HepG2 (cell line): ENCODE measurements around the gene MSANTD1. TPM values are rescaled to one million over a fixed set of nuclear protein-coding genes. Genes with fewer than 3 reads are reported as not detected.
A peak's percentile ranks its signal among the peaks of the same experiment; 100 is the strongest.

ENCODE experiments used
- CENPT ChIP-seq: sonication (generic); formaldehyde crosslinking; IDR thresholded peaks from 2 replicates; pipeline ENCODE4 v1.8.0; 2022; ENCODE audit warnings: low read depth, mild to moderate bottlenecking, moderate library complexity, missing genetic modification reagents
- GATA4 ChIP-seq: sonication (generic); IDR thresholded peaks from 2 replicates; pipeline ENCODE4 v1.6.1; 2016; ENCODE audit warnings: antibody characterized with exemption, low read depth, borderline replicate concordance
- GPBP1L1 ChIP-seq: sonication (generic); formaldehyde crosslinking; IDR thresholded peaks from 2 replicates; pipeline ENCODE4 v1.5.0; 2020; ENCODE audit warnings: mild to moderate bottlenecking, missing genetic modification reagents
- HOXA7 ChIP-seq: sonication (generic); formaldehyde crosslinking; IDR thresholded peaks from 2 replicates; pipeline ENCODE4 v1.8.1; 2022; ENCODE audit warnings: mild to moderate bottlenecking, missing genetic modification reagents, moderate library complexity
- ISX ChIP-seq: sonication (generic); formaldehyde crosslinking; conservative IDR thresholded peaks from 2 replicates; pipeline ENCODE4 v1.5.0; 2020; ENCODE audit warnings: missing genetic modification reagents
- KDM3A ChIP-seq: IDR thresholded peaks from 2 replicates; pipeline ENCODE4 v1.6.1; 2018; ENCODE audit warnings: low read depth, missing compliant biosample characterization
- MED1 ChIP-seq: sonication (generic); formaldehyde crosslinking; IDR thresholded peaks from 2 replicates; pipeline ENCODE4 v1.4.0; 2020; ENCODE audit warnings: missing genetic modification reagents
- PBX3 ChIP-seq: sonication (generic); formaldehyde crosslinking; IDR thresholded peaks from 2 replicates; pipeline ENCODE4 v1.8.1; 2023; ENCODE audit warnings: missing genetic modification reagents, inconsistent platforms, borderline replicate concordance
- RFXAP ChIP-seq: sonication (generic); formaldehyde crosslinking; IDR thresholded peaks from 2 replicates; pipeline ENCODE4 v1.4.0; 2020; ENCODE audit warnings: missing genetic modification reagents, borderline replicate concordance
- TARDBP ChIP-seq: sonication (generic); formaldehyde crosslinking; IDR thresholded peaks from 2 replicates; pipeline ENCODE4 v1.8.0; 2022; ENCODE audit warnings: mild to moderate bottlenecking, missing genetic modification reagents
- ZBTB39 ChIP-seq: sonication (generic); formaldehyde crosslinking; IDR thresholded peaks from 2 replicates; pipeline ENCODE4 v1.5.0; 2020; ENCODE audit warnings: missing genetic modification reagents
- ZNF30 ChIP-seq: sonication (generic); formaldehyde crosslinking; IDR thresholded peaks from 2 replicates; pipeline ENCODE4 v1.5.0; 2020; ENCODE audit warnings: mild to moderate bottlenecking, missing genetic modification reagents
- ZNF558 ChIP-seq: sonication (generic); formaldehyde crosslinking; IDR thresholded peaks from 2 replicates; pipeline ENCODE4 v1.9.0; 2022; ENCODE audit warnings: mild to moderate bottlenecking, missing genetic modification reagents, borderline replicate concordance
- ZNF563 ChIP-seq: sonication (generic); formaldehyde crosslinking; IDR thresholded peaks from 2 replicates; pipeline ENCODE4 v1.8.0; 2022; ENCODE audit warnings: mild to moderate bottlenecking, moderate library complexity, missing genetic modification reagents
- ZNF607 ChIP-seq: sonication (generic); formaldehyde crosslinking; IDR thresholded peaks from 2 replicates; pipeline ENCODE4 v1.5.1; 2020; ENCODE audit warnings: missing genetic modification reagents, mild to moderate bottlenecking, borderline replicate concordance
- ZNF614 ChIP-seq: IDR thresholded peaks from 2 replicates; pipeline ENCODE4 v1.6.1; 2018; ENCODE audit warnings: missing biosample characterization, missing genetic modification reagents, inconsistent platforms, borderline replicate concordance
- ZNF660 ChIP-seq: sonication (generic); formaldehyde crosslinking; IDR thresholded peaks from 2 replicates; pipeline ENCODE4 v1.5.1; 2020; ENCODE audit warnings: mild to moderate bottlenecking, low read depth, missing genetic modification reagents, borderline replicate concordance
- ZNF773 ChIP-seq: sonication (generic); formaldehyde crosslinking; IDR thresholded peaks from 2 replicates; pipeline ENCODE4 v1.4.0; 2020; ENCODE audit warnings: missing genetic modification reagents, borderline replicate concordance
- polyA plus RNA-seq, 8 experiments: library from polyadenylated mRNA; depleted of rRNA in 3 of 8; stranded (reverse) in 7 of 8; unstranded in 1 of 8; fragments of >200 nt; fragmentation: Illumina TruSeq in 4 of 8; extraction: Trizol in 4 of 8; gene quantifications; 2 replicates each; pipeline versions ENCODE4 v1.2.1 to v1.2.3, GENCODE V29; 2011 to 2016; ENCODE audit warnings: low read depth in 4 of 8, missing spikeins in 1 of 8, mixed read lengths in 1 of 8; ENCODE audit not compliant: insufficient read depth in 1 of 8
- total RNA-seq, 5 experiments: library from RNA; depleted of rRNA; stranded (reverse); fragments of >200 nt; fragmentation: Illumina TruSeq; extraction: Trizol; gene quantifications; 2 replicates each; pipeline ENCODE4 v1.2.3, GENCODE V29; 2016; ENCODE audit warnings: low read depth in 1 of 5
- TF ChIP-seq, protein P1 (sequence below): sonication (generic); formaldehyde crosslinking; IDR thresholded peaks from 2 replicates; pipeline ENCODE4 v1.4.0; 2020; ENCODE audit warnings: mild to moderate bottlenecking, missing genetic modification reagents
- TF ChIP-seq, protein P2 (sequence below): IDR thresholded peaks from 2 replicates; pipeline ENCODE4 v1.6.1; 2016; ENCODE audit warnings: mild to moderate bottlenecking

Gene MSANTD1
- total and polyA plus RNA-seq, 2 of the 13 experiments (the other 11 are each of a cell fraction or from before 2014, with no cell fraction given) = 0.22 to 0.40 TPM

DNA sequence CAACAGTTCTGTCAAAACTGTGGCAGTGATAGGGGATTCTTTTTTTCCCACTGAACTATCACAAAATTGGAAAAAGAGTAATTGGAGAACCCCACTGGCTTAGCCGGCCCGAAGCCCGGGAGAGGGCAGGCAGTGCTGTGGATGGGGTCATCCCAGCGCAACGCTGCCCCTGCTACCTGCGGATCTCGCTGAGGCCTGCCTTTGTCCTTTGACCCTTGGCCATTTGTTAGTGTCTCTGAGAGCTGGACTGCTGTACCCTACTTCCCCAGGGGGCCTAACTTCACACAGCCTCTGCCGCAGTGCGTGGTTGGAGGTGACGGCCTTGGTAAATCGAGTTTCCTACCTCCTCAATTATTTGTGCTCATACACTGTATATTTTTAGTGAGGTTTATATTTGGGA, 43.0 kb upstream of the MSANTD1 start (continued):
- TF ChIP-seq, protein P1, sequence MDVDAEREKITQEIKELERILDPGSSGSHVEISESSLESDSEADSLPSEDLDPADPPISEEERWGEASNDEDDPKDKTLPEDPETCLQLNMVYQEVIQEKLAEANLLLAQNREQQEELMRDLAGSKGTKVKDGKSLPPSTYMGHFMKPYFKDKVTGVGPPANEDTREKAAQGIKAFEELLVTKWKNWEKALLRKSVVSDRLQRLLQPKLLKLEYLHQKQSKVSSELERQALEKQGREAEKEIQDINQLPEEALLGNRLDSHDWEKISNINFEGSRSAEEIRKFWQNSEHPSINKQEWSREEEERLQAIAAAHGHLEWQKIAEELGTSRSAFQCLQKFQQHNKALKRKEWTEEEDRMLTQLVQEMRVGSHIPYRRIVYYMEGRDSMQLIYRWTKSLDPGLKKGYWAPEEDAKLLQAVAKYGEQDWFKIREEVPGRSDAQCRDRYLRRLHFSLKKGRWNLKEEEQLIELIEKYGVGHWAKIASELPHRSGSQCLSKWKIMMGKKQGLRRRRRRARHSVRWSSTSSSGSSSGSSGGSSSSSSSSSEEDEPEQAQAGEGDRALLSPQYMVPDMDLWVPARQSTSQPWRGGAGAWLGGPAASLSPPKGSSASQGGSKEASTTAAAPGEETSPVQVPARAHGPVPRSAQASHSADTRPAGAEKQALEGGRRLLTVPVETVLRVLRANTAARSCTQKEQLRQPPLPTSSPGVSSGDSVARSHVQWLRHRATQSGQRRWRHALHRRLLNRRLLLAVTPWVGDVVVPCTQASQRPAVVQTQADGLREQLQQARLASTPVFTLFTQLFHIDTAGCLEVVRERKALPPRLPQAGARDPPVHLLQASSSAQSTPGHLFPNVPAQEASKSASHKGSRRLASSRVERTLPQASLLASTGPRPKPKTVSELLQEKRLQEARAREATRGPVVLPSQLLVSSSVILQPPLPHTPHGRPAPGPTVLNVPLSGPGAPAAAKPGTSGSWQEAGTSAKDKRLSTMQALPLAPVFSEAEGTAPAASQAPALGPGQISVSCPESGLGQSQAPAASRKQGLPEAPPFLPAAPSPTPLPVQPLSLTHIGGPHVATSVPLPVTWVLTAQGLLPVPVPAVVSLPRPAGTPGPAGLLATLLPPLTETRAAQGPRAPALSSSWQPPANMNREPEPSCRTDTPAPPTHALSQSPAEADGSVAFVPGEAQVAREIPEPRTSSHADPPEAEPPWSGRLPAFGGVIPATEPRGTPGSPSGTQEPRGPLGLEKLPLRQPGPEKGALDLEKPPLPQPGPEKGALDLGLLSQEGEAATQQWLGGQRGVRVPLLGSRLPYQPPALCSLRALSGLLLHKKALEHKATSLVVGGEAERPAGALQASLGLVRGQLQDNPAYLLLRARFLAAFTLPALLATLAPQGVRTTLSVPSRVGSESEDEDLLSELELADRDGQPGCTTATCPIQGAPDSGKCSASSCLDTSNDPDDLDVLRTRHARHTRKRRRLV (CRISPR knock-in tag) = no peak
- TF ChIP-seq ZNF607 = no peak
- TF ChIP-seq, protein P2, sequence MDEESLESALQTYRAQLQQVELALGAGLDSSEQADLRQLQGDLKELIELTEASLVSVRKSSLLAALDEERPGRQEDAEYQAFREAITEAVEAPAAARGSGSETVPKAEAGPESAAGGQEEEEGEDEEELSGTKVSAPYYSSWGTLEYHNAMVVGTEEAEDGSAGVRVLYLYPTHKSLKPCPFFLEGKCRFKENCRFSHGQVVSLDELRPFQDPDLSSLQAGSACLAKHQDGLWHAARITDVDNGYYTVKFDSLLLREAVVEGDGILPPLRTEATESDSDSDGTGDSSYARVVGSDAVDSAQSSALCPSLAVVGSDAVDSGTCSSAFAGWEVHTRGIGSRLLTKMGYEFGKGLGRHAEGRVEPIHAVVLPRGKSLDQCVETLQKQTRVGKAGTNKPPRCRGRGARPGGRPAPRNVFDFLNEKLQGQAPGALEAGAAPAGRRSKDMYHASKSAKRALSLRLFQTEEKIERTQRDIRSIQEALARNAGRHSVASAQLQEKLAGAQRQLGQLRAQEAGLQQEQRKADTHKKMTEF (CRISPR knock-in tag) = peak; percentile 68
- TF ChIP-seq ZNF660 (CRISPR knock-in tag) = no peak
- no peak for TF ChIP-seq ZNF558
- TF ChIP-seq ZNF30 = no peak
- no peak for TF ChIP-seq GPBP1L1 (CRISPR knock-in tag)
- no peak for TF ChIP-seq ISX
- no peak for TF ChIP-seq ZBTB39 (CRISPR knock-in tag)
- no peak for TF ChIP-seq HOXA7 (CRISPR knock-in tag)
- TF ChIP-seq RFXAP (CRISPR knock-in tag) = no peak
- TF ChIP-seq GATA4 = no peak
- no peak for TF ChIP-seq ZNF773 (CRISPR knock-in tag)
- TF ChIP-seq MED1 (CRISPR knock-in tag) = peak; percentile 92
- no peak for TF ChIP-seq CENPT (CRISPR knock-in tag)
- TF ChIP-seq ZNF614 = 0 out of 2 replicates have a peak, but pooled peaks have one; percentile 40
- no peak for TF ChIP-seq ZNF563
- no peak for TF ChIP-seq PBX3
- TF ChIP-seq KDM3A (CRISPR knock-in tag) = peak; percentile 51; the same call in 1 of the 2 replicates
- peak; percentile 63; the same call in 1 of the 2 replicates for TF ChIP-seq TARDBP (CRISPR knock-in tag)
